Fibroblast of lung (primary cell): Measurements from ENCODE around the gene MLIP. TPM values are rescaled to one million over a fixed set of nuclear protein-coding genes. Genes with fewer than 3 reads are reported as not detected.

Experiments used
- DNase-seq, 2 donors: peaks; one replicate each; pipeline versions ENCODE4 v3.0.0 to v3.0.0-alpha.2; 2010; ENCODE audit warnings: low read depth in 2 of 2
- H2AFZ ChIP-seq: 2 replicates; pipeline ENCODE4 v1.5.1; 2012; ENCODE audit warnings: low read length, control low read depth, inconsistent platforms
- H3K27ac ChIP-seq: 2 replicates; pipeline ENCODE4 v1.5.1; 2011; ENCODE audit warnings: low read length, control low read depth; ENCODE audit not compliant: insufficient read depth
- H3K27me3 ChIP-seq: 2 replicates; pipeline ENCODE4 v1.5.1; 2011; ENCODE audit warnings: mild to moderate bottlenecking, low read length; ENCODE audit not compliant: control insufficient read depth, insufficient read depth
- H3K36me3 ChIP-seq: 2 replicates; pipeline ENCODE4 v1.5.1; 2011; ENCODE audit warnings: low read length; ENCODE audit not compliant: control insufficient read depth, insufficient read depth
- H3K4me1 ChIP-seq: 2 replicates; pipeline ENCODE4 v1.5.1; 2011; ENCODE audit warnings: low read length; ENCODE audit not compliant: control insufficient read depth, insufficient read depth; ENCODE audit errors: extremely low read depth
- H3K4me2 ChIP-seq: 2 replicates; pipeline ENCODE4 v1.5.1; 2011; ENCODE audit warnings: low read length, control low read depth; ENCODE audit not compliant: insufficient read depth; ENCODE audit errors: extremely low read depth
- H3K4me3 ChIP-seq, 4 experiments: fragments of 200-600 bp in 1 of 4; sonication (generic) in 1 of 4; replicated peaks in 1 of 4; 2 replicates each; pipeline ENCODE4 v1.5.1; 2011 to 2016; ENCODE audit warnings: low read length in 4 of 4, low read depth in 3 of 4, mild to moderate bottlenecking in 3 of 4, control low read depth in 2 of 4, inconsistent platforms in 1 of 4, mixed read lengths in 1 of 4; ENCODE audit not compliant: insufficient read depth in 1 of 4; ENCODE audit errors: control extremely low read depth in 1 of 4
- H3K79me2 ChIP-seq: 2 replicates; pipeline ENCODE4 v1.5.1; 2012; ENCODE audit warnings: mild to moderate bottlenecking, low read length, inconsistent platforms; ENCODE audit not compliant: control insufficient read depth, insufficient read depth
- H3K9ac ChIP-seq: 2 replicates; pipeline ENCODE4 v1.5.1; 2011; ENCODE audit warnings: mild to moderate bottlenecking, low read length, control low read depth; ENCODE audit not compliant: insufficient read depth
- H3K9me3 ChIP-seq: 2 replicates; pipeline ENCODE4 v1.5.1; 2012; ENCODE audit warnings: low read depth, low read length; ENCODE audit not compliant: control insufficient read depth, insufficient read depth
- H4K20me1 ChIP-seq: 2 replicates; pipeline ENCODE4 v1.5.1; 2011; ENCODE audit warnings: low read length; ENCODE audit not compliant: control insufficient read depth, insufficient read depth; ENCODE audit errors: extremely low read depth
- CTCF ChIP-seq, 2 donors: IDR thresholded peaks in 1 of 2; conservative IDR thresholded peaks in 1 of 2; 1 replicate in 1 of 2; 2 replicates in 1 of 2; pipeline ENCODE4 v1.5.1; 2011 to 2012; ENCODE audit warnings: low read length in 2 of 2, control low read depth in 1 of 2, inconsistent platforms in 1 of 2, low read depth in 1 of 2, mild to moderate bottlenecking in 1 of 2
- EZH2 ChIP-seq: IDR thresholded peaks from 2 replicates; pipeline ENCODE4 v1.5.1; 2012; ENCODE audit warnings: low read length, control low read depth, mild to moderate bottlenecking; ENCODE audit errors: missing control alignments
- polyA plus RNA-seq, 2 donors: library from polyadenylated mRNA; depleted of rRNA in 1 of 2; stranded (reverse) in 1 of 2; unstranded in 1 of 2; fragments of >200 nt; gene quantifications; 2 replicates each; pipeline ENCODE4 v1.2.1, GENCODE V29; 2011 to 2012; ENCODE audit warnings: missing spikeins in 1 of 2
- total RNA-seq: library from RNA; depleted of rRNA; stranded (reverse); fragments of >200 nt; gene quantifications from 2 replicates; pipeline ENCODE4 v1.2.1, GENCODE V29; 2014

MLIP gene
- total and polyA plus RNA-seq, 2 donors (not counting 1 experiment from before 2014, with no cell fraction given), result 0.07 TPM; not detected in 1

DNA sequence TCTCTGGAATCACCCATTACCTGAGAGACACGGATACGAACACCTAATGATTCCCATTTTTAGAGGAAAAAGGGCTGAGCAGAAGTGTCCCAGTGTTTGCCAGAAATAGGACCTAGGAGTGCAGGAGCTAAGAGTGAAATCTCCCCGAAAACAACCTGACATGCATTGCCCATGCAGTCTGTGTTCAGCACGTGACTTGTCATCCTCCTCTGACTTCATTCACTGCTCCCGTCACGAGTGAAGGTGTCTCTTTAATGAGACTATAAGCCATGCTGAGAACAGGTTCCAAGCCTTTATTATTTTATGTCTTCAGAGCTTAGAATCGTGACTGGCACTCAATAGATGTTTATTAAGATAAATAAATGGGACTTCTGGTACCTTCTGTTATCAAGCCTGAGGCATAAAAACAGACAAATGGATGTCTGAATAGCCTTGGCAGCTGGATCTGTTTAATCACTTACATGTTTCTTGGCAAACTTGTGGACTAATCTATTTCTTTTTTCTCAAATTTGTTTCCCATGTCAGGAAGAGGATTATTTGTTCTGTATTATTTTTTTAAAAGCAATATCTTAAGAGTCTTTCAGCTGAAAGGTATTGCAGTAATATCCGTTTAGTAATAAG lies 3.7 kb upstream of the MLIP start:
- Histone ChIP-seq H3K4me1 (no peaks in the 10 kb centered on the region), H4K20me1 (no peaks in the 10 kb centered on the region), H3K9me3 (no peaks in the 10 kb centered on the region), H3K9ac (no peak overlapping the region), H3K4me2 (no peak overlapping the region), H3K27ac (no peak overlapping the region), H2AFZ (no peak overlapping the region), H3K79me2 (no peaks in the 10 kb centered on the region), H3K27me3 (peaks cover 2% of the 10 kb centered on the region), H3K4me3 (no peak overlapping the region), H3K36me3 (no peaks in the 10 kb centered on the region)
- no peak for TF ChIP-seq CTCF (conservative IDR thresholded peaks at IDR 0.05 in 1 of 2, IDR thresholded peaks at IDR 0.05 in 1 of 2; ENCODE audit: low read depth in 1 of 2, low read length in 2 of 2)
- no peak for TF ChIP-seq EZH2
- no peak for DNase-seq

- Histone ChIP-seq H3K27me3 (peaks cover 2% of the 10 kb centered on the region), H2AFZ (no peak overlapping the region), H3K9ac (no peak overlapping the region), H3K9me3 (no peaks in the 10 kb centered on the region), H3K79me2 (no peaks in the 10 kb centered on the region), H3K4me1 (no peaks in the 10 kb centered on the region), H3K4me3 (no peak overlapping the region), H3K36me3 (no peaks in the 10 kb centered on the region), H3K27ac (no peak overlapping the region), H3K4me2 (no peak overlapping the region), H4K20me1 (no peaks in the 10 kb centered on the region)
- TF ChIP-seq EZH2 (no peak), CTCF (conservative IDR thresholded peaks at IDR 0.05 in 1 of 2, IDR thresholded peaks at IDR 0.05 in 1 of 2; ENCODE audit: low read depth in 1 of 2, low read length in 2 of 2) (no peak)
- no peak for DNase-seq
These were observed 3.0 kb upstream of the MLIP start for GRCh38 chr6:54108271-54108670.

DNA sequence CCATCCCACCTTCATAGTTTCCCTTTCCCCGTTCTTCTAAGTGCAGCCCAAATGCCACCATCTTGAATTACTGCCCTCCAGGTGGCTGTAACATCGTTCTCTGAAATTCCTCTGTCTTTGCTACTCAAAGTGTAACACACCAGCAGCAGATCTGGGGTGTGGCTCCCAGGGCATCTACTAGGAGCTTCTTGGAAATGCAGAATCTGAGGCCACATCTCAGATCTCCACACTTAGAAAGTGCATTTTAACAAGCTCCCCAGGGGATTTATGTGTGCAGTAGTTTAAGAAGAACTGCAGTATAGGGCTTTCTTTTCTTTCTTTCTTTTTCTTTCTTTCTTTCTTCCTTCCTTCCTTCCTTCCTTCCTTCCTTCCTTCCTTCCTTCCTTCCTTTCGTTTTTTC lies 1.7 kb upstream of the MLIP start:
- Histone ChIP-seq H3K4me3 (no peak overlapping the region), H3K79me2 (no peaks in the 10 kb centered on the region), H3K27ac (no peak overlapping the region), H3K4me1 (no peaks in the 10 kb centered on the region), H4K20me1 (no peaks in the 10 kb centered on the region), H3K9me3 (no peaks in the 10 kb centered on the region), H3K36me3 (no peaks in the 10 kb centered on the region), H2AFZ (no peak overlapping the region), H3K4me2 (no peak overlapping the region), H3K27me3 (peaks cover 2% of the 10 kb centered on the region), H3K9ac (no peak overlapping the region)
- TF ChIP-seq EZH2 (no peak), CTCF (conservative IDR thresholded peaks at IDR 0.05 in 1 of 2, IDR thresholded peaks at IDR 0.05 in 1 of 2; ENCODE audit: low read depth in 1 of 2, low read length in 2 of 2) (no peak)
- no peak for DNase-seq
